ENCODE data around the gene DIP2A. TPM values are rescaled to one million over a fixed set of nuclear protein-coding genes. Genes with fewer than 3 reads are reported as not detected.

DIP2A gene
- total and polyA plus RNA-seq, 2 experiments from 2014 or later = 18.5 to 36.3 TPM

GRCh38 chr21:46478910-46479309 is 20.2 kb downstream of the DIP2A start:
- Mint-ChIP-seq H3K36me3 (ENCODE audit: low read depth) (no peaks in the 10 kb centered on the region; the same call in 1 of the 3 replicates), H3K27ac (no peak overlapping the region), H3K27me3 (ENCODE audit: insufficient read depth, low read depth, poor library complexity) (no peaks in the 10 kb centered on the region), H3K4me3 (no peak overlapping the region), H3K9me3 (no peaks in the 10 kb centered on the region), H3K4me1 (no peaks in the 10 kb centered on the region; the same call in 2 of the 3 replicates)
- no peak for ATAC-seq
- H3F3A ChIP-seq (replicated peaks; ENCODE audit: low read depth) = no peaks in the 10 kb centered on the region
- no peak overlapping the region for H3K4me3 ChIP-seq
- peaks cover 3% of the 10 kb centered on the region; the same call in 1 of the 2 replicates for H4K20me1 ChIP-seq (replicated peaks; ENCODE audit: insufficient read depth)
- no peak overlapping the region for H3K4me2 ChIP-seq
- H3K27ac ChIP-seq (ENCODE audit: low read depth) = no peak overlapping the region
- peaks cover 17% of the 10 kb centered on the region for H3K79me2 ChIP-seq (replicated peaks; ENCODE audit: insufficient read depth)
- H3K4me1 ChIP-seq (ENCODE audit: insufficient read depth) = no peaks in the 10 kb centered on the region
- no peaks in the 10 kb centered on the region for H3K36me3 ChIP-seq (ENCODE audit: insufficient read depth)
- no peaks in the 10 kb centered on the region for H3K9me2 ChIP-seq (ENCODE audit: insufficient read depth)
- DNase-seq (ENCODE audit: low spot score) = no peak
- TF ChIP-seq EZH2phosphoT487 (IDR thresholded peaks at IDR 0.05; ENCODE audit: unreplicated experiment) (no peak), STAT1 (IDR thresholded peaks at IDR 0.05; ENCODE audit: unreplicated experiment) (no peak), POLR2AphosphoS5 (IDR thresholded peaks at IDR 0.05; ENCODE audit: low read depth) (no peak), ETS1 (IDR thresholded peaks at IDR 0.05) (no peak), REST (IDR thresholded peaks at IDR 0.05; ENCODE audit: unreplicated experiment) (no peak), EZH2 (IDR thresholded peaks at IDR 0.05; ENCODE audit: low read depth, unreplicated experiment) (no peak), ZNF462 (CRISPR knock-in tag; IDR thresholded peaks at IDR 0.05) (no peak), JUNB (IDR thresholded peaks at IDR 0.05; ENCODE audit: unreplicated experiment) (no peak)
- H2AFZ ChIP-seq = no peak overlapping the region
- no peaks in the 10 kb centered on the region for H3K27me3 ChIP-seq (ENCODE audit: insufficient read depth)

All from GM23338 (cell line).